Thyroid gland (tissue), 4 donors: ENCODE data around the gene RYR2. TPM values are rescaled to one million over a fixed set of nuclear protein-coding genes. Genes with fewer than 3 reads are reported as not detected.

ENCODE experiments used
- DNase-seq, 2 donors: peaks; one replicate each; pipeline ENCODE4 v3.0.0-alpha.2; 2019
- H3K27ac ChIP-seq, 3 donors: fragments of 200-600 bp; sonication (generic); 1 replicate in 2 of 3; 2 replicates in 1 of 3; pipeline ENCODE4 v1.5.1; 2016 to 2019; ENCODE audit warnings: mild to moderate bottlenecking in 1 of 3, moderate library complexity in 1 of 3
- H3K27me3 ChIP-seq: fragments of 200-600 bp; sonication (generic); one replicate; pipeline ENCODE4 v1.5.1; 2019
- H3K36me3 ChIP-seq, 2 donors: fragments of 200-600 bp; sonication (generic); one replicate each; pipeline ENCODE4 v1.5.1; 2016 to 2019
- H3K4me1 ChIP-seq, 2 donors: fragments of 200-600 bp; sonication (generic); one replicate each; pipeline ENCODE4 v1.5.1; 2017 to 2019
- H3K4me3 ChIP-seq, 3 donors: fragments of 200-600 bp; sonication (generic); replicated peaks in 1 of 3; 1 replicate in 2 of 3; 2 replicates in 1 of 3; pipeline ENCODE4 v1.5.1; 2016; ENCODE audit warnings: mild to moderate bottlenecking in 1 of 3
- H3K9me3 ChIP-seq: fragments of 200-600 bp; sonication (generic); one replicate; pipeline ENCODE4 v1.5.1; 2017
- POLR2A ChIP-seq, 2 donors: fragments of 450-650 bp; IDR thresholded peaks; one replicate each; pipeline ENCODE4 v1.6.1; 2017; ENCODE audit warnings: antibody characterized with exemption in 2 of 2, mild to moderate bottlenecking in 2 of 2, moderate library complexity in 1 of 2
- WGBS, 2 donors: methylation state at CpG; one replicate each; pipeline ENCODE4 v1.1.5; 2017; 5-methylcytosine and 5-hydroxymethylcytosine counted together
- intact Hi-C: fragments of 100-400 bp; cut with DNase I; formaldehyde crosslinking; loops from one replicate; pipeline ENCODE4 v1.15.1; 2023
- total RNA-seq, 4 donors: library from RNA; depleted of rRNA; stranded (reverse); fragments of >200 nt; gene quantifications; one replicate each; pipeline ENCODE4 v1.2.3, GENCODE V29; 2016
- TF ChIP-seq, protein P1 (sequence below), 6 experiments: fragments of 200-600 bp in 3 of 6; fragments of 450-650 bp in 3 of 6; sonication (generic) in 3 of 6; IDR thresholded peaks; one replicate each; pipeline ENCODE4 v1.5.1; 2016 to 2019; ENCODE audit warnings: antibody characterized with exemption in 6 of 6, mild to moderate bottlenecking in 2 of 6, inconsistent platforms in 1 of 6, moderate library complexity in 1 of 6

Gene RYR2
- total RNA-seq, 4 donors from 2014 or later: 6.6 to 31.8 (median 28.2) TPM

DNA sequence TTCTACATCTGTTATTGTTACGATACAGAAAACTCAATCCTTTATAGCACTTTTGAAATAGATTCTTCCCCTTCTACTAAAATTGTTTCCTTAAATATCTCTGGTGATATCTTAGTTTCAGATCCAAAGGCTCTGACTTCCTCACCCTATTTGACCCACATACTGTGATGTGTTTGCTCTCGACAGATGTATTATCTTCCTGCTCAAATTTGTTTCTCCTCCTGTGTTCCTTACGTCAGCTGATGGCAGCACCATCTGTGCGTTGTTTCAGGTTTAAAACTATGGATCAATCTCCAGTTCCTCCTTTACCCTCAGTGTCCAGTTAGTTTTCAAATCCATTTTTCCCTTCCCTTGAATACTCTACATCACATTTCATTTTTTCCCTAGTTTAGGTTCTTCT, 274.4 kb downstream of the RYR2 start:
- no peaks in the 10 kb centered on the region for H3K9me3 ChIP-seq
- 89 to 90% methylated on average over 4 of the region's 4 CpGs for WGBS, 2 donors
- no peak for TF ChIP-seq POLR2A (IDR thresholded peaks at IDR 0.05)
- TF ChIP-seq, protein P1, sequence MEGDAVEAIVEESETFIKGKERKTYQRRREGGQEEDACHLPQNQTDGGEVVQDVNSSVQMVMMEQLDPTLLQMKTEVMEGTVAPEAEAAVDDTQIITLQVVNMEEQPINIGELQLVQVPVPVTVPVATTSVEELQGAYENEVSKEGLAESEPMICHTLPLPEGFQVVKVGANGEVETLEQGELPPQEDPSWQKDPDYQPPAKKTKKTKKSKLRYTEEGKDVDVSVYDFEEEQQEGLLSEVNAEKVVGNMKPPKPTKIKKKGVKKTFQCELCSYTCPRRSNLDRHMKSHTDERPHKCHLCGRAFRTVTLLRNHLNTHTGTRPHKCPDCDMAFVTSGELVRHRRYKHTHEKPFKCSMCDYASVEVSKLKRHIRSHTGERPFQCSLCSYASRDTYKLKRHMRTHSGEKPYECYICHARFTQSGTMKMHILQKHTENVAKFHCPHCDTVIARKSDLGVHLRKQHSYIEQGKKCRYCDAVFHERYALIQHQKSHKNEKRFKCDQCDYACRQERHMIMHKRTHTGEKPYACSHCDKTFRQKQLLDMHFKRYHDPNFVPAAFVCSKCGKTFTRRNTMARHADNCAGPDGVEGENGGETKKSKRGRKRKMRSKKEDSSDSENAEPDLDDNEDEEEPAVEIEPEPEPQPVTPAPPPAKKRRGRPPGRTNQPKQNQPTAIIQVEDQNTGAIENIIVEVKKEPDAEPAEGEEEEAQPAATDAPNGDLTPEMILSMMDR (IDR thresholded peaks at IDR 0.05): no peak
- no peaks in the 10 kb centered on the region for H3K4me1 ChIP-seq
- no peak overlapping the region for H3K27ac ChIP-seq
- no peak for DNase-seq
- intact Hi-C loops: no loop called here
- H3K4me3 ChIP-seq: no peak overlapping the region
- H3K36me3 ChIP-seq: no peaks in the 10 kb centered on the region
- H3K27me3 ChIP-seq: no peaks in the 10 kb centered on the region

DNA sequence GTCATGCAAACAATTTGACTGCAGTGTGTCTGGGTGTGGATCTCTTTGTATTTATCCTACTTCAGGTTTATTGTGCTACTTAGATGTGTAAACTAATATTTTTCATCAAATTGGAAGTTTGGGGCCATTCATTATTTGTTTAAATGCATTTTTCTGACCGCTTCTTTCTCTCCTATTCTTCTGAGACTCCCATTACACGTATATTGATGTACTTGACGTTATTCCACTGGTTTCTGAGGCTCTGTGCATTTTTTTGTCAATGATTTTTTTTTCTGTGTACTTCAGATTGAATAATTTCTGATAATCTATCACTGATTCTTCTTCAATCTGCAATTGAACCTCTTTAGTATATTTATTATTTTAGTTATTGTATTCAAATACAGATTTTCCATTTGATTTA, 276.8 kb downstream of the RYR2 start:
- Histone ChIP-seq H3K4me1 (no peaks in the 10 kb centered on the region), H3K27me3 (no peaks in the 10 kb centered on the region), H3K27ac (no peak overlapping the region), H3K9me3 (no peaks in the 10 kb centered on the region), H3K4me3 (no peak overlapping the region), H3K36me3 (no peaks in the 10 kb centered on the region)
- intact Hi-C loops: no loop called here
- no peak for TF ChIP-seq POLR2A (IDR thresholded peaks at IDR 0.05)
- TF ChIP-seq, protein P1 (IDR thresholded peaks at IDR 0.05): no peak
- WGBS, 2 donors: 89 to 90% methylated on average over 3 of the region's 3 CpGs
- no peak for DNase-seq

DNA sequence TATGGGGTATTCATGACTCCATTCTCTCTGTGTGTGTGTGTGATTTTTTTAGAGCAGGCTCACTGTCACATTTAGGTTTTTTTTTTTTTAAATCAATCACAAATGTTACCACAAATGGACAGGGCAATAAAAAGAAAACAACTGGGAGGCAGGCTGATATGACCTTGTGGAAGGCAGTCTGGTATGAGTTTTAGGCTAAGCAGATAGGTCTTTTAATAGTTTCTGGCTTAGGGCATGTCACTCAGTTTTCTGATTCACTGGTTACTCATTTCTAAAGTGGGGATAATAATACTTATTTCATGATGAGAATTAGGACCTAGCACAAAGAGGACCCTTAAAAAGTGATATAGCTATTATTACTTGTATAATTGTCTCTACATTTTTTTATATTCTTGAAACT, 278.9 kb downstream of the RYR2 start:
- Histone ChIP-seq H3K36me3 (no peaks in the 10 kb centered on the region), H3K27me3 (no peaks in the 10 kb centered on the region), H3K9me3 (no peaks in the 10 kb centered on the region), H3K4me3 (no peak overlapping the region), H3K27ac (no peak overlapping the region), H3K4me1 (no peaks in the 10 kb centered on the region)
- no peak for DNase-seq
- intact Hi-C loops: no loop called here
- TF ChIP-seq POLR2A (IDR thresholded peaks at IDR 0.05): no peak
- TF ChIP-seq, protein P1 (IDR thresholded peaks at IDR 0.05): no peak

- TF ChIP-seq POLR2A (IDR thresholded peaks at IDR 0.05): no peak
- no peaks in the 10 kb centered on the region for H3K4me1 ChIP-seq
- H3K4me3 ChIP-seq: no peak overlapping the region
- 91 to 92% methylated on average over 3 of the region's 3 CpGs for WGBS, 2 donors
- intact Hi-C loops: no loop called here
- no peak overlapping the region for H3K27ac ChIP-seq
- H3K9me3 ChIP-seq: no peaks in the 10 kb centered on the region
- no peaks in the 10 kb centered on the region for H3K27me3 ChIP-seq
- H3K36me3 ChIP-seq: no peaks in the 10 kb centered on the region
- DNase-seq: no peak
Measured at GRCh38 chr1:237324226-237324625, 282.2 kb downstream of the RYR2 start.

DNA sequence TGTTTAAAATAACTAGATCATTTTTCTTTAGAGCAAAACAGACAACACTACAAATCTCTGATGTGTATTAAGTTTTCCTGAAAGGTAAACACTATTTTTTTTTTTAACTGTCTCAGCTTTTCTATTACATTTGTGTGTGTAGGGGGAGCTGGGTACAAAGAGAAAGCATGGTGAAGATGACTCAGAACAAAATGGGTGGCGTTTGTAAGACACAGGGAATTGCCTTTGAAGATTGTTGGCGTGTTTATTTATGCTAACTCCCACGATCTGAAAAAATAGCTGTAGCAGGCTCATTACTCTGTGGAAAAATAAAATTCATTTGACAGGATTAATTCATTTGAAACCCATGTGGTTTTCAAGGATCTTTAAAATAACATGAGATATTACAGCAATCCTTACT, 285.1 kb downstream of the RYR2 start:
- no peaks in the 10 kb centered on the region for H3K27me3 ChIP-seq
- 74 to 75% methylated on average over 3 of the region's 3 CpGs for WGBS, 2 donors
- TF ChIP-seq POLR2A (IDR thresholded peaks at IDR 0.05): no peak
- TF ChIP-seq, protein P1 (IDR thresholded peaks at IDR 0.05): no peak
- intact Hi-C loops: no loop called here
- H3K27ac ChIP-seq: no peak overlapping the region
- no peak for DNase-seq
- H3K9me3 ChIP-seq: no peaks in the 10 kb centered on the region
- H3K4me3 ChIP-seq: no peak overlapping the region
- no peaks in the 10 kb centered on the region for H3K36me3 ChIP-seq
- no peaks in the 10 kb centered on the region for H3K4me1 ChIP-seq

- intact Hi-C loops: no loop called here
- H3K4me1 ChIP-seq: no peaks in the 10 kb centered on the region
- H3K36me3 ChIP-seq: no peaks in the 10 kb centered on the region
- 92 to 93% methylated on average over 3 of the region's 3 CpGs for WGBS, 2 donors
- TF ChIP-seq, protein P1 (IDR thresholded peaks at IDR 0.05): no peak
- no peak for TF ChIP-seq POLR2A (IDR thresholded peaks at IDR 0.05)
- H3K27ac ChIP-seq: no peak overlapping the region
- no peak for DNase-seq
- no peak overlapping the region for H3K4me3 ChIP-seq
- H3K9me3 ChIP-seq: no peaks in the 10 kb centered on the region
- H3K27me3 ChIP-seq: no peaks in the 10 kb centered on the region
Measured at GRCh38 chr1:237340892-237341291, 298.9 kb downstream of the RYR2 start.
